HepG2 (cell line): ENCODE results near the gene ST8SIA2. TPM values are rescaled to one million over a fixed set of nuclear protein-coding genes. Genes with fewer than 3 reads are reported as not detected.

Experiments
- ATAC-seq: fragments of 200-7000 bp; cut with Tn5 transposase; 3 replicates; pipeline ENCODE4 v1.9.1; 2020; ENCODE audit warnings: mild to moderate bottlenecking, moderate library complexity
- BruUV-seq: library from RNA; stranded (reverse); fragments of 400-500 nt; replicated peaks from 2 replicates; lab custom pipeline; 2021; lab: Mats Ljungman, UMichigan
- CTCF ChIA-PET: fragments of 300-600 bp; formaldehyde crosslinking; extraction: SDS; loops from one replicate; lab custom pipeline; 2021; ENCODE audit warnings: low total read pairs, inconsistent platforms, low intra/inter-chr PET ratio; lab: Yijun Ruan, JAX
- POLR2A ChIA-PET: fragments of 350-600 bp; sonication (Branson Sonifier 250); formaldehyde crosslinking; loops from one replicate; lab custom pipeline; 2020; ENCODE audit warnings: antibody characterized with exemption, inconsistent platforms; lab: Yijun Ruan, JAX
- DNase-seq: peaks from one replicate; pipeline ENCODE4 v3.0.0-alpha.2; 2015; ENCODE audit warnings: low spot score
- FAIRE-seq: peaks from 3 replicates; lab custom pipeline; 2011; peaks lifted over from hg19 to GRCh38; lab: Jason Lieb, UNC
- H2AFZ ChIP-seq: one replicate; pipeline ENCODE4 v1.6.1; 2011; ENCODE audit warnings: low read length, inconsistent platforms
- H3K27ac ChIP-seq: fragments of 300-600 bp; 3 replicates; pipeline ENCODE4 v1.8.0; 2011; ENCODE audit warnings: mixed run types, mild to moderate bottlenecking, mixed read lengths, low read length, inconsistent platforms; ENCODE audit not compliant: insufficient read depth; ENCODE audit errors: extremely low read length
- H3K27me3 ChIP-seq, 2 experiments: fragments of 200-600 bp in 1 of 2; 2 replicates in 1 of 2; 3 replicates in 1 of 2; pipeline versions ENCODE4 v1.6.0 to v1.8.0; 2011; ENCODE audit warnings: low read length in 2 of 2, mild to moderate bottlenecking in 2 of 2, moderate library complexity in 2 of 2, inconsistent platforms in 1 of 2; ENCODE audit not compliant: insufficient read depth in 2 of 2, control insufficient read depth in 1 of 2
- H3K36me3 ChIP-seq, 2 experiments: fragments of 200-600 bp in 1 of 2; replicated peaks in 1 of 2; 2 replicates in 1 of 2; 3 replicates in 1 of 2; pipeline versions ENCODE4 v1.5.1 to v1.8.0; 2011; ENCODE audit warnings: low read length in 2 of 2, inconsistent platforms in 1 of 2; ENCODE audit not compliant: insufficient read depth in 2 of 2, control insufficient read depth in 1 of 2
- H3K4me1 ChIP-seq: 2 replicates; pipeline ENCODE4 v1.5.1; 2012; ENCODE audit warnings: low read length, inconsistent platforms; ENCODE audit not compliant: insufficient read depth
- H3K4me2 ChIP-seq: 2 replicates; pipeline ENCODE4 v1.6.0; 2011; ENCODE audit warnings: low read depth, low read length, inconsistent platforms
- H3K4me3 ChIP-seq, 3 experiments: fragments of 200-600 bp in 1 of 3; sonication (generic), shearing (Covaris generic) in 1 of 3; replicated peaks in 1 of 3; 2 replicates each; pipeline ENCODE4 v1.5.1; 2011 to 2016; ENCODE audit warnings: low read length in 3 of 3, inconsistent platforms in 2 of 3, low read depth in 2 of 3, mild to moderate bottlenecking in 2 of 3, control low read depth in 1 of 3, mixed read lengths in 1 of 3; ENCODE audit not compliant: insufficient read depth in 1 of 3
- H3K79me2 ChIP-seq: one replicate; pipeline ENCODE4 v1.6.1; 2011; ENCODE audit warnings: low read length, inconsistent platforms; ENCODE audit not compliant: insufficient read depth
- H3K9ac ChIP-seq: 2 replicates; pipeline ENCODE4 v1.6.0; 2011; ENCODE audit warnings: mild to moderate bottlenecking, low read depth, low read length, inconsistent platforms; ENCODE audit not compliant: insufficient read depth
- H3K9me3 ChIP-seq: 2 replicates; pipeline ENCODE4 v1.5.1; 2012; ENCODE audit warnings: mild to moderate bottlenecking, low read length
- H4K20me1 ChIP-seq: 2 replicates; pipeline ENCODE4 v1.6.0; 2011; ENCODE audit warnings: inconsistent platforms, mild to moderate bottlenecking, low read length, moderate library complexity; ENCODE audit not compliant: insufficient read depth
- CBFB ChIP-seq: sonication (generic); formaldehyde crosslinking; IDR thresholded peaks from 2 replicates; pipeline ENCODE4 v1.4.0; 2020; ENCODE audit warnings: missing genetic modification reagents
- JUNB ChIP-seq: sonication (generic); formaldehyde crosslinking; IDR thresholded peaks from 2 replicates; pipeline ENCODE4 v1.8.0; 2022; ENCODE audit warnings: missing genetic modification reagents, mild to moderate bottlenecking, borderline replicate concordance
- MED8 ChIP-seq: sonication (generic); formaldehyde crosslinking; IDR thresholded peaks from 2 replicates; pipeline ENCODE4 v1.8.1; 2023; ENCODE audit warnings: mild to moderate bottlenecking, missing genetic modification reagents; ENCODE audit not compliant: insufficient replicate concordance
- MIXL1 ChIP-seq: IDR thresholded peaks from 2 replicates; pipeline ENCODE4 v1.6.1; 2016
- NFIC ChIP-seq: IDR thresholded peaks from 2 replicates; pipeline ENCODE4 v1.6.1; 2012; ENCODE audit warnings: mild to moderate bottlenecking, low read length, inconsistent platforms
- NFYC ChIP-seq: IDR thresholded peaks from 2 replicates; pipeline ENCODE4 v1.6.1; 2016; ENCODE audit warnings: missing genetic modification reagents, missing compliant biosample characterization
- PRMT3 ChIP-seq: sonication (generic); formaldehyde crosslinking; IDR thresholded peaks from 2 replicates; pipeline ENCODE4 v1.8.1; 2022; ENCODE audit warnings: low read depth, mild to moderate bottlenecking, moderate library complexity, missing genetic modification reagents, borderline replicate concordance
- ZHX2 ChIP-seq, 2 experiments: sonication (generic) in 1 of 2; formaldehyde crosslinking in 1 of 2; IDR thresholded peaks; 2 replicates each; pipeline versions ENCODE4 v1.6.1 to v1.9.0; 2014 to 2022; ENCODE audit warnings: antibody characterized with exemption in 1 of 2, borderline replicate concordance in 1 of 2, inconsistent platforms in 1 of 2, low read depth in 1 of 2, missing genetic modification reagents in 1 of 2
- ZNF280B ChIP-seq: sonication (generic); formaldehyde crosslinking; IDR thresholded peaks from 2 replicates; pipeline ENCODE4 v1.5.0; 2020; ENCODE audit warnings: missing genetic modification reagents, mild to moderate bottlenecking, borderline replicate concordance
- ZNF281 ChIP-seq: sonication (generic); formaldehyde crosslinking; IDR thresholded peaks from 2 replicates; pipeline ENCODE4 v1.4.0; 2020; ENCODE audit warnings: missing genetic modification reagents, borderline replicate concordance
- ZNF562 ChIP-seq: sonication (generic); formaldehyde crosslinking; IDR thresholded peaks from 2 replicates; pipeline ENCODE4 v1.8.0; 2022; ENCODE audit warnings: missing genetic modification reagents, borderline replicate concordance
- ZNF704 ChIP-seq: sonication (generic); formaldehyde crosslinking; IDR thresholded peaks from 2 replicates; pipeline ENCODE4 v1.8.1; 2023; ENCODE audit warnings: mild to moderate bottlenecking, inconsistent platforms, moderate library complexity, missing genetic modification reagents, borderline replicate concordance
- ZSCAN22 ChIP-seq: sonication (generic); formaldehyde crosslinking; IDR thresholded peaks from 2 replicates; pipeline ENCODE4 v1.4.0; 2020; ENCODE audit warnings: mild to moderate bottlenecking, missing genetic modification reagents
- WGBS: methylation state at CpG from one replicate; pipeline ENCODE4 v1.1.6; 2017; ENCODE audit warnings: low lambda C conversion rate; 5-methylcytosine and 5-hydroxymethylcytosine counted together
- in situ Hi-C: cut with HindIII; loops from 2 replicates; pipeline ENCODE4 v1.10.0; 2017; ENCODE audit warnings: low pct_unique_long_range_greater_than_20kb; ENCODE audit not compliant: extremely low pct_ligation_motif_present
- intact Hi-C: fragments of 100-400 bp; cut with micrococcal nuclease; formaldehyde crosslinking; loops from one replicate; pipeline ENCODE4 v1.10.0; 2022; ENCODE audit not compliant: unreplicated experiment
- polyA plus RNA-seq, 8 experiments: library from polyadenylated mRNA; depleted of rRNA in 3 of 8; stranded (reverse) in 7 of 8; unstranded in 1 of 8; fragments of >200 nt; fragmentation: Illumina TruSeq in 4 of 8; extraction: Trizol in 4 of 8; gene quantifications; 2 replicates each; pipeline versions ENCODE4 v1.2.1 to v1.2.3, GENCODE V29; 2011 to 2016; ENCODE audit warnings: low read depth in 4 of 8, missing spikeins in 1 of 8, mixed read lengths in 1 of 8; ENCODE audit not compliant: insufficient read depth in 1 of 8
- total RNA-seq, 5 experiments: library from RNA; depleted of rRNA; stranded (reverse); fragments of >200 nt; fragmentation: Illumina TruSeq; extraction: Trizol; gene quantifications; 2 replicates each; pipeline ENCODE4 v1.2.3, GENCODE V29; 2016; ENCODE audit warnings: low read depth in 1 of 5

ST8SIA2 gene
- total and polyA plus RNA-seq, 2 of the 13 experiments (the other 11 are each of a cell fraction or from before 2014, with no cell fraction given): not detected

- Histone ChIP-seq H3K36me3 (no peaks in the 10 kb centered on the region), H3K4me1 (no peaks in the 10 kb centered on the region), H2AFZ (no peak overlapping the region), H4K20me1 (no peaks in the 10 kb centered on the region), H3K9ac (no peak overlapping the region), H3K9me3 (no peaks in the 10 kb centered on the region), H3K79me2 (no peaks in the 10 kb centered on the region), H3K4me3 (no peak overlapping the region), H3K27ac (no peak overlapping the region), H3K4me2 (no peak overlapping the region), H3K27me3 (peaks cover 3 to 32% of the 10 kb centered on the region in 2 experiments; a peak in 3 of 5 replicates)
- ATAC-seq (no peak), DNase-seq (no peak), FAIRE-seq (no peak)
- POLR2A ChIA-PET: no interaction called here
- CTCF ChIA-PET: no interaction called here
- 23% methylated on average over 12 of the region's 12 CpGs for WGBS
- intact Hi-C loops: no loop called here
- in situ Hi-C loops: no loop called here
- no TSS peak for BruUV-seq
- TF ChIP-seq ZNF280B (no peak), ZSCAN22 (no peak), MIXL1 (no peak), NFYC (CRISPR knock-in tag) (no peak), NFIC (no peak), ZHX2 (IDR thresholded peaks at IDR 0.05; ENCODE audit: low read depth) (no peak), ZHX2 (CRISPR knock-in tag; IDR thresholded peaks at IDR 0.05; ENCODE audit: borderline replicate concordance) (no peak), PRMT3 (CRISPR knock-in tag) (no peak), MED8 (CRISPR knock-in tag) (no peak), ZNF562 (no peak), ZNF281 (CRISPR knock-in tag) (no peak), CBFB (CRISPR knock-in tag) (no peak), ZNF704 (CRISPR knock-in tag) (no peak), JUNB (CRISPR knock-in tag) (no peak)
Observed at GRCh38 chr15:92438471-92438870, 44.8 kb downstream of the ST8SIA2 start.
